Activated T-cell treated with anti-CD3 and anti-CD28 coated beads, Interleukin-2, amount 50 U/mL, for 72 hours (primary cell): Measurements from ENCODE around the gene PIK3R6. TPM values are rescaled to one million over a fixed set of nuclear protein-coding genes. Genes with fewer than 3 reads are reported as not detected.

Experiments
- ATAC-seq, 2 donors: fragments of 150-1000 bp; cut with Tn5 transposase; replicated peaks in 1 of 2; 2 replicates each; pipeline ENCODE4 v1.10.0; 2021; ENCODE audit warnings: moderate library complexity in 2 of 2, mild to moderate bottlenecking in 1 of 2
- DNase-seq, 2 donors: peaks; one replicate each; pipeline ENCODE4 v3.0.0; 2021 to 2022; ENCODE audit warnings: mixed read lengths in 1 of 2
- H3K27ac Mint-ChIP-seq: one replicate; pipeline ENCODE4 v1.8.0; 2022; ENCODE audit warnings: mild to moderate bottlenecking, moderate library complexity, mixed read lengths
- H3K27me3 Mint-ChIP-seq: one replicate; pipeline ENCODE4 v1.8.0; 2022; ENCODE audit warnings: low read depth, mixed read lengths
- H3K36me3 Mint-ChIP-seq, 2 donors: one replicate each; pipeline ENCODE4 v1.8.0; 2022; ENCODE audit warnings: mixed read lengths in 2 of 2, mild to moderate bottlenecking in 1 of 2; ENCODE audit not compliant: insufficient read depth in 2 of 2
- H3K4me1 Mint-ChIP-seq: one replicate; pipeline ENCODE4 v1.8.0; 2022; ENCODE audit warnings: low read depth, mixed read lengths
- H3K4me3 Mint-ChIP-seq, 2 donors: one replicate each; pipeline ENCODE4 v1.8.0; 2022; ENCODE audit warnings: mild to moderate bottlenecking in 2 of 2, mixed read lengths in 2 of 2, moderate library complexity in 2 of 2
- H3K9me3 Mint-ChIP-seq, 2 donors: one replicate each; pipeline ENCODE4 v1.8.0; 2022; ENCODE audit warnings: mixed read lengths in 2 of 2
- total RNA-seq, 2 donors: library from RNA; stranded (reverse); gene quantifications; one replicate each; pipeline ENCODE4 v1.2.3, GENCODE V29; 2022

The PIK3R6 gene
- total RNA-seq, 2 donors from 2014 or later: 0.99 to 2.6 TPM

DNA sequence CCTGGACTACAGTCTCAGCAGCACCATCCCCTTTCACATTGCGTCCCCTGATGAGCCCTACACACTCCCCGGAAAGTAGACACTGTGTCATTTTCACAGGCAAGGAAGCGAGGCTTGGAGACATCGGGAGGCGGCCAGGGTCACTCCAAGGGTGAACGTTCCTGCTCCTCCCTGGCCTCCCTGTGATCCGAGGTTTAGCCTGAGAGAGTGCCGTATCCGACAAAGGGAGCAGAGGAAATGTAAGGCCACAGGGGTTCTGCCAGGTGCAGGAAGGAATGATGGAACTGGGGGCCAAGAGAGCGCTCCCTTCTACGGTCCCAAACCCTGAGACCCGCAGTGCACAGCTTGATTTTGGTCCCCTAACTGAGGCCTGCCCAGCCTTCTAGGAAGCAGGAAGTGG, 8.0 kb upstream of the PIK3R6 start:
- no peaks in the 10 kb centered on the region for H3K4me1 Mint-ChIP-seq
- ATAC-seq: no peak
- DNase-seq: no peak
- H3K36me3 Mint-ChIP-seq: no peaks in the 10 kb centered on the region
- H3K27ac Mint-ChIP-seq: no peak overlapping the region
- H3K4me3 Mint-ChIP-seq: no peak overlapping the region
- no peaks in the 10 kb centered on the region for H3K9me3 Mint-ChIP-seq
- no peaks in the 10 kb centered on the region for H3K27me3 Mint-ChIP-seq

DNA sequence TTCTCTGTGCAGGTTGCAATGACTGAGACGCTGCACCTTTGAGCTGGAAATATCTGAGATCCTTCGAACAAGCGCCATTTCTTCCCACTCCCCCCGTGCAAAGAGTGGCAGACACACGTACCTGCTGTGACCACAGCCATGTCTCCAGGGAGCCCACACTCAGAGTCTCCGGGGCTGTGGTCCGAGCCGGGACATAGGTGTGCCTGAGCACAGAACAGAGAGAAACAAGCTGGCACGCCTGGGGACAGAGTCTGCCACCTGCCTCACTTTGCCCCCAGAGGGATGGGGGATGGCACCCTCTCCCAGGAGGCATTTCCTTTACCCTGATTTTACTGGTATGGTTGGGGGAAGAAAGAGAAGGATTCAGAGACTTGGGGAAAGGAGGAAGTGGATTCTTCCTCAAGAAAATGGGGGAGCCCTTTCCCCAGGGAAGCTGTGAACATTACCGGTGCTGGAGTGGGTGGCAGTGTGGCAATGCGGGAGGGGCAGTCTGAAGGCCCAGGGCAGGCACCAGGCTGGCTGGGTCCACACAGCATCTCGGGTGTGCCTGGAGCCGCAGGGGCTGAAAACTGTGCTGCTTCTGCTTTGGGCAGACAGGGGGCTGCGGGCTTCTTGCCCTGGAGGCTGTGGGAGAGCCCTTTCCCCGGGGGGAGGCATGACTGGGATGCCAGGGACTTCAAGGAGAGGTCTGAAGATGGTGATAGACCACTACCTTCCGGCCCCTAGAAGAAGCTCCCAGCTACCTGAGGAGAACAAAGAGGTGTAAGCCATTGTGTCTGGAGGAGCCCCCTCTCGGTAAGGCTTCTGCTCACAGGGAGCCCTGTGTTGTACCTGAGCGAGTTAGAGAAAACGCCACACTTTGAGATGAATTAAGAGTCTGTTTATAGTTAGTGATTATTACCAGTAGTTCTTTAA, 6.6 kb upstream of the PIK3R6 start:
- ATAC-seq: peak in 1 of 2 donors; percentile 31
- no peak overlapping the region for H3K27ac Mint-ChIP-seq

DNA sequence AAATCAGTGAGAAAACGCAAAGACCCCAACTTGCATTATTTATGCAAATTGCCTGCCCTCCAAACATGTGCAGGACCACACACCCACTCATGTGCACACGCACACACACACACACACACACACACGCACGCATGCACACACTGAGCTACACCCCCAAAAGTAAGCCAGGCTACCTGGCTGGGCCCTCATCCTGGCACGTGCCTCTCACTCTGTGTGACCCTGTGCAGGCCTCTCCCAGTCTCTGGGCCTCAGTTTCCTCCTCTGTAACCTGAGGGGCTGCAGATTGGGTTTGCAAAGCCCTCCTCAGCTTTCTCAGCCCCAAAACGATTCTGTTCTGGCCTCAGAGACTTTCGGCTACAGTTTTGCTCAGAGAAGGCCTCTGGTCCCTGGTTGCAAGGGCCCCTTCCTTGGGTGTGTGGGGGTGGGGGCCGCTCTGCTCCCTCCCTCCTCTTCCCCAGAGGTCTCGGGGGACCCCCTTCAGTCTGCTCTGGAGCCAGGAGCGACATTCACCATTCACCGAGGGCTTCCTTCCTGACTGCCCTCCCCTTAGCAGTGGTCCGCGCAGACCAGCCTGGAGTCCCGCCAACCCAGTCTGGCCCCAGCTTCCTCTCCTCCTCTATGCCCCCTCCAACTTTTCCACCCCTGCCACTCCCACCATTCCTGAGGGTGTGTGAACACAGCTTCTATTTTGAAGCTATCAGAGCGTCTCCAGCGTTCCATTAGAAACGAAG, 5.4 kb upstream of the PIK3R6 start:
- Mint-ChIP-seq H3K27ac (no peak overlapping the region), H3K27me3 (no peaks in the 10 kb centered on the region), H3K36me3 (no peaks in the 10 kb centered on the region), H3K4me1 (peaks cover 14% of the 10 kb centered on the region), H3K4me3 (no peak overlapping the region), H3K9me3 (no peaks in the 10 kb centered on the region)
- ATAC-seq (no peak), DNase-seq (no peak)

More for the DNA sequence above, 6.6 kb upstream of the PIK3R6 start:
- Mint-ChIP-seq H3K4me1 (peaks cover 4% of the 10 kb centered on the region), H3K27me3 (no peaks in the 10 kb centered on the region), H3K9me3 (no peaks in the 10 kb centered on the region), H3K4me3 (no peak overlapping the region), H3K36me3 (no peaks in the 10 kb centered on the region)
- DNase-seq: no peak

DNA sequence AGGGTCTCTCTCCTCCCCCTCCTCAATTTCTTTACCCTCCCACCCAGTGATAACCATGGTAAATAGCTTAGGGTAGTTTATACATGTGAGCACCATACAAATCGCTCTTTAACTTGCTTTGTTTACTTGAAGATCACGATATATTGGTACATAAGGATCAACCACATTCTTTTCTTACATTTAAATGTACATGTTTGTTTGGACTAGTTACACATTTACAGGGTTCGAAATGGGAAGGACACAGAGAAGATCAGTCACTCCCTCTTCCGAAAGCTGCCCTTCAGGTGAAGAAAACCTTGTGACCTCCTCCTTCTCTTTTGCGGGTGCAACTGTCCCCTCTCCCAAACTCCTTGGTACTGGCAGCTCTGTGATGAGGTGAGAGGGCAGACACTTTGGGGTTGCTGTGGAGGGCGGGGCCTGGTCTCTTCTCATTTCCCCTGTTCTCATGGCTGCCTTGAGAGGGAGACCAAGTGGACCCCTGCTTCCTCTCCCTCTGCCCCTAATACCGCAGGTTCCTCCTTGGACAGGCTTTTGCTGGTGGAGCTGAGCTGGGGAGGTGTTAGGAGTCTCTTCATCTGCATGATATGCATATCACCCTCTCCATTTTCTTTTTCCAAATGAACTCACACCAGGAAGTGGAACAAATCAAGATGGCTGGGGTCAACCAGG, 4.7 kb upstream of the PIK3R6 start:
- no peaks in the 10 kb centered on the region for H3K36me3 Mint-ChIP-seq
- DNase-seq (no peak), ATAC-seq (no peak)
- no peak overlapping the region for H3K27ac Mint-ChIP-seq
- no peaks in the 10 kb centered on the region for H3K9me3 Mint-ChIP-seq
- peaks cover 21% of the 10 kb centered on the region for H3K4me1 Mint-ChIP-seq
- no peak overlapping the region for H3K4me3 Mint-ChIP-seq
- no peaks in the 10 kb centered on the region for H3K27me3 Mint-ChIP-seq

DNA sequence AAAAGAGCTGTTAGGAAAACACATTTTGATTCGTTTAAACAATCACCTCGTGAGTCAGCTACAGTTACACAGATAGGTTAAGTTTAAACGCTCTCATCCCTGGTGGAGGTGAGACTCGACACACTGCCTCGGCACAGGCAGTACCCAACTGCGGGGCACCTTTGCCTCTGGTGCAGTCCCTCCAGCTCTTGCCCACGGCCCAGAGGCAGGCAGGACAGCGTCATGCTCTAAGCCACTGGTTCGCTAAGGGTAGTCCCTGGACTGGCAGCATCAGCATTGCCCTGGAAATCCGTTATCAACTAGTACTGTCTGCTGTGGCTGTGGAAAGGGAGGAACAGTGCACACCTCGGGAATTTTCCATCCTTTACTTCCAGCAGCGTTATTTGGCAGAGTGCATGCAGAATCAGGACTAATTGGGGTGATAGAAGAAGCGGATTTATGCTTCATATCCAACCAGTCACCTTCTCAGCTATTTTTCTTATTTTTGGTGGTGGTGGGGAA, 3.7 kb upstream of the PIK3R6 start:
- no peaks in the 10 kb centered on the region for H3K9me3 Mint-ChIP-seq
- H3K27ac Mint-ChIP-seq: no peak overlapping the region
- no peaks in the 10 kb centered on the region for H3K36me3 Mint-ChIP-seq
- H3K4me1 Mint-ChIP-seq: peaks cover 29% of the 10 kb centered on the region
- no peak for ATAC-seq
- DNase-seq: no peak
- H3K4me3 Mint-ChIP-seq: no peak overlapping the region
- H3K27me3 Mint-ChIP-seq: no peaks in the 10 kb centered on the region

DNA sequence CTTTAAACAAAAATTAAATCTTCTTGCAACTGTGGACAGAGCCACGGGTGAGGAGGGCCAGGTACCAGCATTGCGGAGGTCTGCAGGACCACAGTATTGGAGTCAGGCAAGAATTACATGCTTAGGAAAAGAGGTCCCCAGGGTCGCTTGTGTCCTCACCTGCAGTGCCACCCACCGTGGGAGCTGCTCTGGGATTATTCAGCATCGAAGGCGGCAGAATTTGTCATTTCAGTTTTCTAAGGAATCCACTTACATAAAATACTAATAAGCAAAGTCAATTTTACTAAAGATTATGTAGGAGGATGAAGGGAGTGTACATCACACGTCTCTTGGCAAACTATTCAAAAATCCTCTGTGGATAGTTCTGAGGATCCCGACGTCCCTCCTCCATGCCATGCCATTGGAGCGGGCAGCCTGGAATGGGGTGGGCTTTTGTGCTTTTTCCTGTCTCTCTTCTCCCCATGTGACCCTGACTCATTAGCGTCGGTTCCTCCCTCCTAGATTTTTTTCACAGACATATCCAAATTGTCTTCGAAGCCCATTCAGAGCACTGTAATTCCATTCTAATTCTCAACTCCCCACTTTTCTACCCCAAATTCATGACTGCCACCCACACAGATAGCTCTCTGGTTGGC, 3.0 kb upstream of the PIK3R6 start:
- Mint-ChIP-seq H3K4me1 (peaks cover 29% of the 10 kb centered on the region), H3K4me3 (no peak overlapping the region), H3K9me3 (no peaks in the 10 kb centered on the region), H3K27me3 (no peaks in the 10 kb centered on the region), H3K27ac (no peak overlapping the region), H3K36me3 (no peaks in the 10 kb centered on the region)
- DNase-seq (no peak), ATAC-seq (no peak)

DNA sequence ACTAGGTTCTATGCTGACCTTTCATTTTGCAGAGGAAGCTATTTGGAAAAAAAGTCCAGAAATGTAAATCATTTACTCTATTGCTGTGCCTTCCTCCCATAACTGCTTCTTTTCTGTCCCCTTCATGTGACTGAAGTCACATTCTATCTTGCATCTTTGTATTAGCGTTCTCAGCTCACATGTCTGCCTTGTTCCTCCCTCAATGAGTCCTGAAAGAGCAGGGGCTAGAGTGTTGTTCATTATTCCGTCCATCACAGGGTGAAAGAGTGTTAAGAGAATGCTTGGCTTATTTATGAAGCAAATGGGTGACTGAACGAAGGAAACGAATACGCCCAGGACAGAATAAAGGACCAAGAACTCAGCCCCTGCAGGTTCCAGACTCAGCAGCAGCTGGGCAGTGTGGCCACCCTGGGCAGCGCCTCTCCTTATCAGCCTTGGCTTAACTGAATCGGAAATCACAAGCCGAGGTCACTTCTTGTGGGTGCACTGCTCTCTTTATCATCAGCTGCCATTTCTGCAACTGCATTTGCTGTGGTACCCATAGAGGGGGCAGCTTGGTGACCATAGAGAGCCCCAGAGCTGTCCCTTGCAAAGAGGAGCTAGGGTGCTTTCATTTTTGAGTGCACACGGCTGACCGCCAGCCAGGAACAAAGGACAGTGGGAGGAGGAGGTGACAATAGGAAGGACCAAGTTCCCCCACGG, 1.8 kb upstream of the PIK3R6 start:
- DNase-seq (no peak), ATAC-seq (no peak)
- H3K4me3 Mint-ChIP-seq: no peak overlapping the region
- H3K9me3 Mint-ChIP-seq: no peaks in the 10 kb centered on the region
- H3K36me3 Mint-ChIP-seq: no peaks in the 10 kb centered on the region
- H3K27me3 Mint-ChIP-seq: no peaks in the 10 kb centered on the region
- no peak overlapping the region for H3K27ac Mint-ChIP-seq
- peaks cover 29% of the 10 kb centered on the region for H3K4me1 Mint-ChIP-seq

DNA sequence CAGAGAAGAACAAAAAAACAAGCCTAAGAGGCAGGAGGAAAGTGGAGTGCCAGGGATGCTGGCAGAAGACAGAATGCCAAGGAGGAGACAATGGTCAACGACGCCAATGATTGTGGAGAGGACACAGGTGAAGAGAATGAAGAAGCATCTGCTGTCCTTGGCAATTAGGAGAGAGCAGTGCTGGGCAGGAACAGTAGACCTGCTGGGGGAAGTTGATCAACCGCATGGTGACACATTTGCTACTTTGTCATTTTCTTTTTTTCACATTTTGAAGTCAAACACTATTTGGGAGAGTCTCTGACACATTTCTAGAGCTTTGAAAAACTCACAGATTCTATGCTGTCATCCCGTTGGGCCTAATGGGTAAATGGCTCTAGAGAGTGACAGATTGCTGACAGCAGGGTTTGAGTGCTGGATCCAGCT, 1.1 kb upstream of the PIK3R6 start:
- peaks cover 29% of the 10 kb centered on the region for H3K4me1 Mint-ChIP-seq
- peak overlapping the region in 1 of 2 donors; percentile 65 for H3K4me3 Mint-ChIP-seq
- H3K36me3 Mint-ChIP-seq: no peaks in the 10 kb centered on the region
- ATAC-seq (peak; percentile 80 to 90), DNase-seq (peak; percentile 32 to 52)
- no peak overlapping the region for H3K27ac Mint-ChIP-seq
- H3K9me3 Mint-ChIP-seq: no peaks in the 10 kb centered on the region
- no peaks in the 10 kb centered on the region for H3K27me3 Mint-ChIP-seq

DNA sequence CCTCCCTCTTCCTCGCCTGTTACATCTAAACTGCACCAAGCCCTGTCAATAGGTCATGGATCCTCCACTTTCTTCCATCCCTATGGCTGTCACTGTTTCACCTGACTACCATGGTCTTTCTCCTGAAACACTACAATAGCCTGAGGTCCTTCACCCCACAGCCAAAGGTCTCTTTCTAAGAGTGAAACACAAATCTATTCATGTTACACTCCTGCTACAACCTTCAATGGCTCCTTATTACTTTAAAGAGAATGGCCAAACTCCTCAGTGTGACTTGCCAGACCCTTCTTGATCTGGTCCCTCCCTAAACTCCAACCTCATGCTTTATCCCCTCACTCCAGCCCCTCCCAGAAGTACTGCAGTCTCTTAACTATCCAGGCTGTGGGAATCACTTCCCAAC, 618 bp upstream of the PIK3R6 start:
- H3K27me3 Mint-ChIP-seq: no peaks in the 10 kb centered on the region
- peaks cover 29% of the 10 kb centered on the region for H3K4me1 Mint-ChIP-seq
- ATAC-seq (no peak), DNase-seq (no peak)
- H3K9me3 Mint-ChIP-seq: no peaks in the 10 kb centered on the region
- peak overlapping the region; percentile 35 for H3K27ac Mint-ChIP-seq
- H3K4me3 Mint-ChIP-seq: peak overlapping the region; percentile 65 to 76
- no peaks in the 10 kb centered on the region for H3K36me3 Mint-ChIP-seq

DNA sequence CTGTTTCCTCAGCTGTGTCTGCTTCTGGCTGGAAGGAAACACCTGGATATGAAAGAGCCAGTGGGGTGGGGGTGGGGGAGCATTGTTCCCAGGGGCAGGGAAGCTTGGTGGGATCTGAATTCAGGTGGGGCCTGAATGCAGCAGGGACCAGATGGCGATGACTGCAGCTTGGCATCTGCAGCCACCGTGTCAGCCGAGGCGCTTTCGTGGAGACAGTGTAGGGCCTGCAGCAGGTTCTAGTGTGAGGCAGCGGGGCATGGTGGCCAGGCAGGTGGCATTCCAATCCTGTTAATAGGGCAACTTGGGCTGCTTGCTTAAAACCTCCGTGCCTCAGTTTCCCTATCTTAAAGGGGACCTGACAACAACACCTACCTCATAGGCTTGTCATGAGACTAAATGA, 1.7 kb downstream of the PIK3R6 start:
- no peak overlapping the region for H3K27ac Mint-ChIP-seq
- no peak for DNase-seq
- H3K4me1 Mint-ChIP-seq: peaks cover 44% of the 10 kb centered on the region
- H3K27me3 Mint-ChIP-seq: no peaks in the 10 kb centered on the region
- no peak overlapping the region for H3K4me3 Mint-ChIP-seq
- no peaks in the 10 kb centered on the region for H3K36me3 Mint-ChIP-seq
- no peaks in the 10 kb centered on the region for H3K9me3 Mint-ChIP-seq
- ATAC-seq: no peak

DNA sequence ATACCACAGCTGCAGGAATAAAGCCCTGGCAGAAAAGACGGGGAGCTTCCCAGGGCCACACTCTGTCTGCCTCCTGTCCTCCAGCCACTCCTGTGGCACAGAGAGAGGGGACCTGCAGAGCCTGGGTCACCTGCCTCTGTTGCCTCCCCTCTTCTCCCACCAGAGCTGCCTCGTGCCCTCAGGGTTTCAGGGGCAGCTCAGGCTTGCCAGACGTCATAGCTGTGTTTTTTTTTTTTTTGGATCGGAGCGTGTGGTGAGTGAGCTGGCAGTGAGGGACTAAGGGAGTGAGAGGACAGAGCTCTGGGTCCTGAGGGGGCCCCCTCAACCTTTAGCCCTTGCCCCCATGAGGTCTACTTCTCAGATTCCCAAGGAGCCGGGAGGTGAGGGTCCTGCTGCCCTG, 2.1 kb downstream of the PIK3R6 start:
- Mint-ChIP-seq H3K27ac (no peak overlapping the region), H3K4me3 (no peak overlapping the region), H3K4me1 (peaks cover 44% of the 10 kb centered on the region), H3K9me3 (no peaks in the 10 kb centered on the region), H3K36me3 (no peaks in the 10 kb centered on the region), H3K27me3 (no peaks in the 10 kb centered on the region)
- DNase-seq (no peak), ATAC-seq (no peak)
